ENCODE measurements around the gene SULT1A3. TPM values are rescaled to one million over a fixed set of nuclear protein-coding genes. Genes with fewer than 3 reads are reported as not detected.
"Not testable (repeated sequence)": the region's sequence is repeated elsewhere in the genome, so short reads cannot be mapped to it uniquely, and the experiment has no call there.

Gene SULT1A3
- total RNA-seq (2021; ENCODE audit: unreplicated experiment) (16.8 TPM), Bru-seq, nascent RNA (percentile 28 among the genes with signal in this experiment), BruChase-seq, experiment 1, labeled RNA remaining after a 2-hour chase (percentile 25 among the genes with signal in this experiment), BruChase-seq, experiment 2, labeled RNA remaining after a 6-hour chase (percentile 19 among the genes with signal in this experiment)
- polyA plus RNA-seq (2012; ENCODE audit: insufficient read length) = 4.4 TPM
- long read RNA-seq, partial matches to known transcripts = 0 of 3 reads
- long read RNA-seq, other reads (novel, unspliced or antisense) = 3 of 3 reads

DNA sequence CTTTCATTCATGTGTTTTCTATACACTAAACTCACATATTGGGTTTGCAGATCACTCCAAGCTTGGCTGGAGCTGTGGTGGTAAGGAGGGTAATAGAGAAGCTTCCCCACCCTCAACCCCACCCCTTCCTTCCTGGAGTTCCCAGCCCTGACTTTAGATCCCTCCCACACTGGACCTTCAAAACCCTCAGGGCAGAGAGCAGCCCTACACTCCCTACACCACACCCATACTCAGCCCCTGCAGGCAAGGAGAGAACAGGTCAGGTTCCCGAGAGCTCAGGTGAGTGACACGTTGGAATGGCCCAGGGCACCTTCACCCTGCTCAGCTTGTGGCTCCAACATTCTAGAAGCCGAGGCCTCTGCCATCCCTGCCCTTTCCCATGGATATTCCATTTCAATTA, at the start of gene SULT1A3:
TSS of gene SULT1A3 (plus strand) at position 207 of the 400 bp plus-strand sequence. CDS start 1,474 bp downstream, outside the sequence.
- H3K27me3 ChIP-seq (ENCODE audit: control insufficient read depth, insufficient read depth, low read length); ATAC-seq; BruUV-seq (replicated peaks); H3K27ac ChIP-seq (ENCODE audit: low read length); POLR2A ChIA-PET; intact Hi-C loops (cut with micrococcal nuclease; ENCODE audit: unreplicated experiment); H3K9me3 ChIP-seq (ENCODE audit: control insufficient read depth, insufficient read depth, low read depth, low read length); in situ Hi-C loops (cut with HindIII; ENCODE audit: low pct_unique_long_range_greater_than_20kb, low sequenced_read_pairs); CTCF ChIA-PET; H3K4me1 ChIP-seq (ENCODE audit: control insufficient read depth, insufficient read depth, low read length); H3K36me3 ChIP-seq (ENCODE audit: control insufficient read depth, insufficient read depth, low read length); H3K4me3 ChIP-seq (ENCODE audit: low read depth in 2 of 2, low read length in 2 of 2); DNase-seq (ENCODE audit: low read depth, low spot score): not testable (repeated sequence)

DNA sequence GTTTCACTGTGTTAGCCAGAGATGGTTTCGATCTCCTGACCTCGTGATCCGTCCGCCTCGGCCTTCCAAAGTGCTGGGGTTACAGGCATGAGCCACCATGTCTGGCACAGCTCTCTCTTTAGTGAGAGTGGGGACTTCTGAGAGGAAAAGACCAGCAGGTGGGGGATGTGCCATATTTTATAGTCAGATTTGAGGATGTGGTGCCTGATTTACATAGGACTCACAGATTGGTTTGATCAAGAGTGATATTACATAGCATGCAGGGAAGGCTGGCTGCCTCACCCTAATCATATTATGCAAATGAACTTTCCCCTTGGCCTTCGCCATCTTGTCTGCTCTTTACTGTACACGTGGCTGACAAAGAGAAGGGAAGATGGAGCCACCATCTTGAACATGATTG, 48.0 kb upstream of the SULT1A3 start:
- no peaks in the 10 kb centered on the region for H3K36me3 ChIP-seq (ENCODE audit: control insufficient read depth, insufficient read depth, low read length)
- no peaks in the 10 kb centered on the region for H3K27me3 ChIP-seq (ENCODE audit: control insufficient read depth, insufficient read depth, low read length)
- peaks cover 5% of the 10 kb centered on the region; the same call in 1 of the 2 replicates for H3K9me3 ChIP-seq (ENCODE audit: control insufficient read depth, insufficient read depth, low read depth, low read length)
- BruUV-seq (replicated peaks) = no TSS peak
- ATAC-seq (no peak), DNase-seq (ENCODE audit: low read depth, low spot score) (no peak)
- in situ Hi-C loops (cut with HindIII; ENCODE audit: low pct_unique_long_range_greater_than_20kb, low sequenced_read_pairs) = no loop called here
- H3K4me3 ChIP-seq (ENCODE audit: low read depth in 2 of 2, low read length in 2 of 2) = no peak overlapping the region
- ChIA-PET POLR2A (no interaction called here), CTCF (interaction anchor here (0.8 kb wide), 1 partner anchor 59 kb away, joined by 3 read pairs; the partner anchor contains the start of gene TBX6)
- H3K27ac ChIP-seq (ENCODE audit: low read length) = no peak overlapping the region
- no peaks in the 10 kb centered on the region for H3K4me1 ChIP-seq (ENCODE audit: control insufficient read depth, insufficient read depth, low read length)
- intact Hi-C loops (cut with micrococcal nuclease; ENCODE audit: unreplicated experiment) = no loop called here
- TF ChIP-seq SIN3A (IDR thresholded peaks at IDR 0.05; ENCODE audit: borderline replicate concordance, insufficient read depth, low read depth, low read length) (no peak), TCF7L2 (IDR thresholded peaks at IDR 0.05; ENCODE audit: low read depth, low read length) (no peak), POLR2AphosphoS5 (IDR thresholded peaks at IDR 0.05; ENCODE audit: low read depth, low read length) (no peak)
- TF ChIP-seq, protein P1, sequence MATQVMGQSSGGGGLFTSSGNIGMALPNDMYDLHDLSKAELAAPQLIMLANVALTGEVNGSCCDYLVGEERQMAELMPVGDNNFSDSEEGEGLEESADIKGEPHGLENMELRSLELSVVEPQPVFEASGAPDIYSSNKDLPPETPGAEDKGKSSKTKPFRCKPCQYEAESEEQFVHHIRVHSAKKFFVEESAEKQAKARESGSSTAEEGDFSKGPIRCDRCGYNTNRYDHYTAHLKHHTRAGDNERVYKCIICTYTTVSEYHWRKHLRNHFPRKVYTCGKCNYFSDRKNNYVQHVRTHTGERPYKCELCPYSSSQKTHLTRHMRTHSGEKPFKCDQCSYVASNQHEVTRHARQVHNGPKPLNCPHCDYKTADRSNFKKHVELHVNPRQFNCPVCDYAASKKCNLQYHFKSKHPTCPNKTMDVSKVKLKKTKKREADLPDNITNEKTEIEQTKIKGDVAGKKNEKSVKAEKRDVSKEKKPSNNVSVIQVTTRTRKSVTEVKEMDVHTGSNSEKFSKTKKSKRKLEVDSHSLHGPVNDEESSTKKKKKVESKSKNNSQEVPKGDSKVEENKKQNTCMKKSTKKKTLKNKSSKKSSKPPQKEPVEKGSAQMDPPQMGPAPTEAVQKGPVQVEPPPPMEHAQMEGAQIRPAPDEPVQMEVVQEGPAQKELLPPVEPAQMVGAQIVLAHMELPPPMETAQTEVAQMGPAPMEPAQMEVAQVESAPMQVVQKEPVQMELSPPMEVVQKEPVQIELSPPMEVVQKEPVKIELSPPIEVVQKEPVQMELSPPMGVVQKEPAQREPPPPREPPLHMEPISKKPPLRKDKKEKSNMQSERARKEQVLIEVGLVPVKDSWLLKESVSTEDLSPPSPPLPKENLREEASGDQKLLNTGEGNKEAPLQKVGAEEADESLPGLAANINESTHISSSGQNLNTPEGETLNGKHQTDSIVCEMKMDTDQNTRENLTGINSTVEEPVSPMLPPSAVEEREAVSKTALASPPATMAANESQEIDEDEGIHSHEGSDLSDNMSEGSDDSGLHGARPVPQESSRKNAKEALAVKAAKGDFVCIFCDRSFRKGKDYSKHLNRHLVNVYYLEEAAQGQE (IDR thresholded peaks at IDR 0.05; ENCODE audit: insufficient read depth in 1 of 2, low read depth in 2 of 2, low read length in 1 of 2) = no peak
- TF ChIP-seq, protein P2, sequence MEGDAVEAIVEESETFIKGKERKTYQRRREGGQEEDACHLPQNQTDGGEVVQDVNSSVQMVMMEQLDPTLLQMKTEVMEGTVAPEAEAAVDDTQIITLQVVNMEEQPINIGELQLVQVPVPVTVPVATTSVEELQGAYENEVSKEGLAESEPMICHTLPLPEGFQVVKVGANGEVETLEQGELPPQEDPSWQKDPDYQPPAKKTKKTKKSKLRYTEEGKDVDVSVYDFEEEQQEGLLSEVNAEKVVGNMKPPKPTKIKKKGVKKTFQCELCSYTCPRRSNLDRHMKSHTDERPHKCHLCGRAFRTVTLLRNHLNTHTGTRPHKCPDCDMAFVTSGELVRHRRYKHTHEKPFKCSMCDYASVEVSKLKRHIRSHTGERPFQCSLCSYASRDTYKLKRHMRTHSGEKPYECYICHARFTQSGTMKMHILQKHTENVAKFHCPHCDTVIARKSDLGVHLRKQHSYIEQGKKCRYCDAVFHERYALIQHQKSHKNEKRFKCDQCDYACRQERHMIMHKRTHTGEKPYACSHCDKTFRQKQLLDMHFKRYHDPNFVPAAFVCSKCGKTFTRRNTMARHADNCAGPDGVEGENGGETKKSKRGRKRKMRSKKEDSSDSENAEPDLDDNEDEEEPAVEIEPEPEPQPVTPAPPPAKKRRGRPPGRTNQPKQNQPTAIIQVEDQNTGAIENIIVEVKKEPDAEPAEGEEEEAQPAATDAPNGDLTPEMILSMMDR (IDR thresholded peaks at IDR 0.05) = no peak

DNA sequence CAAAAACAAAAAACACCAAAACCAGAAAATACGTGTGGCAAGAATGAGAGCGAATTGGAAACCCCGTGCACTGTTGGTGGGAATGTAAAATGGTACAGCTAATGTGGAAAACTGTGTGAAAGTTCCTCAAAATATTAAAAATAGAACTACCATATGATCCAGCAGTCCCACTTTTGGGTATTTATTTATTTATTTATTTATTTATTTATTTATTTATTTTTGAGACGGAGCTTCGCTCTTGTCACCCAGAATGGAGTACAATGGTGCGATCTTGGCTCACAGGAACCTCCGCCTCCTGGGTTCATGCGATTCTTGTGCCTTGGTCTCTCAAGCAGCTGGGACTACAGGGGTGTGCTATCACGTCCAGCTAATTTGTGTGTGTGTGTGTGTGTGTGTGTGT, 46.5 kb upstream of the SULT1A3 start:
- DNase-seq (ENCODE audit: low read depth, low spot score) (no peak), ATAC-seq (no peak)
- intact Hi-C loops (cut with micrococcal nuclease; ENCODE audit: unreplicated experiment) (no loop called here), in situ Hi-C loops (cut with HindIII; ENCODE audit: low pct_unique_long_range_greater_than_20kb, low sequenced_read_pairs) (no loop called here)
- H3K36me3 ChIP-seq (ENCODE audit: control insufficient read depth, insufficient read depth, low read length) = no peaks in the 10 kb centered on the region
- H3K4me3 ChIP-seq (ENCODE audit: low read depth in 2 of 2, low read length in 2 of 2) = no peak overlapping the region
- TF ChIP-seq, protein P1 (IDR thresholded peaks at IDR 0.05; ENCODE audit: insufficient read depth in 1 of 2, low read depth in 2 of 2, low read length in 1 of 2) = no peak
- TF ChIP-seq TCF7L2 (IDR thresholded peaks at IDR 0.05; ENCODE audit: low read depth, low read length) = no peak
- CTCF ChIA-PET = interaction anchor here (0.6 kb wide), 1 partner anchor 28 kb away, joined by 4 read pairs; no protein-coding TSS in a partner anchor
- POLR2A ChIA-PET = no interaction called here
- H3K27ac ChIP-seq (ENCODE audit: low read length) = no peak overlapping the region
- no TSS peak for BruUV-seq (replicated peaks)
- no peaks in the 10 kb centered on the region for H3K27me3 ChIP-seq (ENCODE audit: control insufficient read depth, insufficient read depth, low read length)
- H3K4me1 ChIP-seq (ENCODE audit: control insufficient read depth, insufficient read depth, low read length) = no peaks in the 10 kb centered on the region
- H3K9me3 ChIP-seq (ENCODE audit: control insufficient read depth, insufficient read depth, low read depth, low read length) = peaks cover 5% of the 10 kb centered on the region; the same call in 1 of the 2 replicates
